Panc1 (cell line): ENCODE measurements around the gene ST8SIA5. TPM values are rescaled to one million over a fixed set of nuclear protein-coding genes. Genes with fewer than 3 reads are reported as not detected.

Experiments used
- ATAC-seq: fragments of 200-7000 bp; cut with Tn5 transposase; 2 replicates; pipeline ENCODE4 v1.9.1; 2020; ENCODE audit warnings: mild to moderate bottlenecking, moderate library complexity
- BruUV-seq: library from RNA; stranded (reverse); fragments of 400-500 nt; replicated peaks from 2 replicates; lab custom pipeline; 2021; lab: Mats Ljungman, UMichigan
- CTCF ChIA-PET: fragments of 300-600 bp; sonication (Branson Sonifier 250); formaldehyde crosslinking; loops from one replicate; lab custom pipeline; 2022; ENCODE audit warnings: antibody characterized with exemption; lab: Charles Lee
- POLR2A ChIA-PET: fragments of 300-600 bp; sonication (Branson Sonifier 250); formaldehyde crosslinking; loops from one replicate; lab custom pipeline; 2022; ENCODE audit warnings: antibody characterized with exemption; lab: Charles Lee
- DNase-seq: peaks from one replicate; pipeline ENCODE4 v3.0.0-alpha.2; 2010; ENCODE audit warnings: low read depth, low spot score
- H3K27ac ChIP-seq: 2 replicates; pipeline ENCODE4 v1.5.1; 2011; ENCODE audit warnings: mild to moderate bottlenecking, low read length, inconsistent platforms
- H3K27me3 ChIP-seq: fragments of 200-500 bp; sonication (Bioruptor generic); 2 replicates; pipeline ENCODE4 v1.6.0; 2014; ENCODE audit warnings: low read length, inconsistent platforms; ENCODE audit not compliant: control insufficient read depth, insufficient read depth
- H3K36me3 ChIP-seq: fragments of 200-500 bp; sonication (Bioruptor generic); 2 replicates; pipeline ENCODE4 v1.5.1; 2014; ENCODE audit warnings: inconsistent platforms, mild to moderate bottlenecking, low read length, moderate library complexity; ENCODE audit not compliant: control insufficient read depth, insufficient read depth
- H3K4me1 ChIP-seq: 2 replicates; pipeline ENCODE4 v1.5.1; 2011; ENCODE audit warnings: inconsistent platforms, mild to moderate bottlenecking, low read length, moderate library complexity; ENCODE audit not compliant: control insufficient read depth, insufficient read depth
- H3K4me3 ChIP-seq, 2 experiments: 2 replicates each; pipeline ENCODE4 v1.5.1; 2011 to 2012; ENCODE audit warnings: low read depth in 2 of 2, low read length in 2 of 2, mild to moderate bottlenecking in 2 of 2, inconsistent platforms in 1 of 2, moderate library complexity in 1 of 2
- H3K9me3 ChIP-seq: fragments of 200-500 bp; sonication (Bioruptor generic); 2 replicates; pipeline ENCODE4 v1.5.1; 2014; ENCODE audit warnings: low read depth, mild to moderate bottlenecking, inconsistent platforms, low read length, moderate library complexity; ENCODE audit not compliant: control insufficient read depth, insufficient read depth
- POLR2AphosphoS5 ChIP-seq: IDR thresholded peaks from 2 replicates; pipeline ENCODE4 v1.6.1; 2012; ENCODE audit warnings: mild to moderate bottlenecking, low read depth, low read length, moderate library complexity
- SIN3A ChIP-seq: IDR thresholded peaks from 2 replicates; pipeline ENCODE4 v1.6.1; 2012; ENCODE audit warnings: low read depth, mild to moderate bottlenecking, low read length, moderate library complexity, borderline replicate concordance; ENCODE audit not compliant: insufficient read depth
- TCF7L2 ChIP-seq: IDR thresholded peaks from 2 replicates; pipeline ENCODE4 v1.6.1; 2011; ENCODE audit warnings: mild to moderate bottlenecking, low read depth, low read length, inconsistent platforms
- in situ Hi-C: cut with HindIII; loops from 2 replicates; pipeline ENCODE4 v1.10.0; 2016; ENCODE audit warnings: low sequenced_read_pairs, low pct_unique_long_range_greater_than_20kb
- intact Hi-C: fragments of 100-400 bp; cut with micrococcal nuclease; formaldehyde crosslinking; loops from one replicate; pipeline ENCODE4 v1.10.0; 2022; ENCODE audit not compliant: unreplicated experiment
- total RNA-seq: library from RNA; stranded (reverse); gene quantifications from one replicate; pipeline ENCODE4 v1.2.1, GENCODE V29; 2021; ENCODE audit not compliant: unreplicated experiment
- TF ChIP-seq, protein P1 (sequence below): fragments of 450-650 bp; IDR thresholded peaks from 2 replicates; pipeline ENCODE4 v1.5.1; 2017; ENCODE audit warnings: mild to moderate bottlenecking
- TF ChIP-seq, protein P2 (sequence below), 2 experiments: IDR thresholded peaks; 2 replicates each; pipeline ENCODE4 v1.6.1; 2011 to 2012; ENCODE audit warnings: low read depth in 2 of 2, control low read depth in 1 of 2, low read length in 1 of 2, mild to moderate bottlenecking in 1 of 2, moderate library complexity in 1 of 2; ENCODE audit not compliant: insufficient read depth in 1 of 2

ST8SIA5 gene
- total RNA-seq, 1 experiment from 2014 or later = 0.15 TPM

- ChIA-PET CTCF (no interaction called here), POLR2A (no interaction called here)
- no TSS peak for BruUV-seq
- intact Hi-C loops = no loop called here
- Histone ChIP-seq H3K27ac (no peak overlapping the region), H3K36me3 (no peaks in the 10 kb centered on the region), H3K4me1 (no peaks in the 10 kb centered on the region; the same call in 1 of the 2 replicates), H3K27me3 (no peaks in the 10 kb centered on the region), H3K9me3 (no peaks in the 10 kb centered on the region), H3K4me3 (no peak overlapping the region)
- no peak for TF ChIP-seq SIN3A
- TF ChIP-seq TCF7L2 = no peak
- TF ChIP-seq POLR2AphosphoS5 = no peak
- TF ChIP-seq, protein P1, sequence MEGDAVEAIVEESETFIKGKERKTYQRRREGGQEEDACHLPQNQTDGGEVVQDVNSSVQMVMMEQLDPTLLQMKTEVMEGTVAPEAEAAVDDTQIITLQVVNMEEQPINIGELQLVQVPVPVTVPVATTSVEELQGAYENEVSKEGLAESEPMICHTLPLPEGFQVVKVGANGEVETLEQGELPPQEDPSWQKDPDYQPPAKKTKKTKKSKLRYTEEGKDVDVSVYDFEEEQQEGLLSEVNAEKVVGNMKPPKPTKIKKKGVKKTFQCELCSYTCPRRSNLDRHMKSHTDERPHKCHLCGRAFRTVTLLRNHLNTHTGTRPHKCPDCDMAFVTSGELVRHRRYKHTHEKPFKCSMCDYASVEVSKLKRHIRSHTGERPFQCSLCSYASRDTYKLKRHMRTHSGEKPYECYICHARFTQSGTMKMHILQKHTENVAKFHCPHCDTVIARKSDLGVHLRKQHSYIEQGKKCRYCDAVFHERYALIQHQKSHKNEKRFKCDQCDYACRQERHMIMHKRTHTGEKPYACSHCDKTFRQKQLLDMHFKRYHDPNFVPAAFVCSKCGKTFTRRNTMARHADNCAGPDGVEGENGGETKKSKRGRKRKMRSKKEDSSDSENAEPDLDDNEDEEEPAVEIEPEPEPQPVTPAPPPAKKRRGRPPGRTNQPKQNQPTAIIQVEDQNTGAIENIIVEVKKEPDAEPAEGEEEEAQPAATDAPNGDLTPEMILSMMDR = no peak
- no peak for DNase-seq
- in situ Hi-C loops = no loop called here
- no peak for ATAC-seq
Observed at GRCh38 chr18:46719388-46719787, 37.5 kb downstream of the ST8SIA5 start.

DNA sequence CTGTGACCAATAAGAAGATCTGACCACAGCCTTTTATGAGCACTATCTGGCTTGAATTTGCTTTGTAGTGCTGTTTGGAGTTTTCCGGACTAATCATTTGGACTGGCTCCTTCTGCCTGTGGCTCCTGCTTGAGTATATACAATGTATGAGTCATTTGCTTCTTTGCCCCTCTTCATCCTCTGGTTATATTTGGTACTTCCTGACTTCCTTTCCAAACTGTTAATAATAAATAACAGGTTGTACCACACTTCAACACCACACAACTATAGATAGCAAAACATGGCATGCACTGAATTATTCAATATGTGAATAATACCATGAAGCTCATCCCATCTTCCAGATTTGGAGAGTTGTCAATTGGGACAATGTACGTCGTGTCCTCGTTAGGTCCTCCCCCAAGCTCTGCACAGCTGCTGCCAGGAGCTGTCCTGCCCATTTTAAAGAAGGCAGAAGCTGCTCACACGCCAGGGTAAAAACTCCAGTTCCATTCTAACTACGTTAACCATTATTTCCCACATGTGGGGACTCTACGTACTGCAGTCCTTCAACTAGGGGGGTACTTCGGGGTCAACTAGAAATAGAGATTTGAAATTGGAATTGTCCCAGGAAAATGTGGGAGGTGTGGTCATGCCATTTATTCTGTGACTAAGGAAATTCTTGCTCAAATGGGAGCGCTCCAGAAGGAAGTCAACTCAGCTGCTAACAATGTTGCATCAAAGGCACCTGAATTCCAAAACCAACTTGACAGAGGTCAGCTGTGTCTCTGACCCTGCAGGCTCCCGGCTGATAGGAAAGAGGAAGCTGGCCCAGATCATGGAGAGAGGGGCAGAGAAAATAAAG, 38.1 kb downstream of the ST8SIA5 start:
- in situ Hi-C loops = no loop called here
- TF ChIP-seq SIN3A (no peak), TCF7L2 (no peak), POLR2AphosphoS5 (no peak)
- TF ChIP-seq, protein P1 = no peak
- TF ChIP-seq, protein P2, sequence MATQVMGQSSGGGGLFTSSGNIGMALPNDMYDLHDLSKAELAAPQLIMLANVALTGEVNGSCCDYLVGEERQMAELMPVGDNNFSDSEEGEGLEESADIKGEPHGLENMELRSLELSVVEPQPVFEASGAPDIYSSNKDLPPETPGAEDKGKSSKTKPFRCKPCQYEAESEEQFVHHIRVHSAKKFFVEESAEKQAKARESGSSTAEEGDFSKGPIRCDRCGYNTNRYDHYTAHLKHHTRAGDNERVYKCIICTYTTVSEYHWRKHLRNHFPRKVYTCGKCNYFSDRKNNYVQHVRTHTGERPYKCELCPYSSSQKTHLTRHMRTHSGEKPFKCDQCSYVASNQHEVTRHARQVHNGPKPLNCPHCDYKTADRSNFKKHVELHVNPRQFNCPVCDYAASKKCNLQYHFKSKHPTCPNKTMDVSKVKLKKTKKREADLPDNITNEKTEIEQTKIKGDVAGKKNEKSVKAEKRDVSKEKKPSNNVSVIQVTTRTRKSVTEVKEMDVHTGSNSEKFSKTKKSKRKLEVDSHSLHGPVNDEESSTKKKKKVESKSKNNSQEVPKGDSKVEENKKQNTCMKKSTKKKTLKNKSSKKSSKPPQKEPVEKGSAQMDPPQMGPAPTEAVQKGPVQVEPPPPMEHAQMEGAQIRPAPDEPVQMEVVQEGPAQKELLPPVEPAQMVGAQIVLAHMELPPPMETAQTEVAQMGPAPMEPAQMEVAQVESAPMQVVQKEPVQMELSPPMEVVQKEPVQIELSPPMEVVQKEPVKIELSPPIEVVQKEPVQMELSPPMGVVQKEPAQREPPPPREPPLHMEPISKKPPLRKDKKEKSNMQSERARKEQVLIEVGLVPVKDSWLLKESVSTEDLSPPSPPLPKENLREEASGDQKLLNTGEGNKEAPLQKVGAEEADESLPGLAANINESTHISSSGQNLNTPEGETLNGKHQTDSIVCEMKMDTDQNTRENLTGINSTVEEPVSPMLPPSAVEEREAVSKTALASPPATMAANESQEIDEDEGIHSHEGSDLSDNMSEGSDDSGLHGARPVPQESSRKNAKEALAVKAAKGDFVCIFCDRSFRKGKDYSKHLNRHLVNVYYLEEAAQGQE (IDR thresholded peaks at IDR 0.05; ENCODE audit: insufficient read depth in 1 of 2, low read depth in 2 of 2, low read length in 1 of 2) = no peak
- DNase-seq (peak; percentile 58), ATAC-seq (peak; percentile 86)
- H3K4me1 ChIP-seq = no peaks in the 10 kb centered on the region; the same call in 1 of the 2 replicates
- CTCF ChIA-PET = no interaction called here
- H3K4me3 ChIP-seq = no peak overlapping the region
- no peaks in the 10 kb centered on the region for H3K27me3 ChIP-seq
- POLR2A ChIA-PET = interaction anchor here (0.7 kb wide), 1 partner anchor 20 kb away, joined by 8 read pairs; no protein-coding TSS in a partner anchor
- H3K9me3 ChIP-seq = no peaks in the 10 kb centered on the region
- no peak overlapping the region for H3K27ac ChIP-seq
- intact Hi-C loops = no loop called here
- H3K36me3 ChIP-seq = no peaks in the 10 kb centered on the region
- BruUV-seq = no TSS peak
